ENCODE measurements around the gene MPZL2. TPM values are rescaled to one million over a fixed set of nuclear protein-coding genes. Genes with fewer than 3 reads are reported as not detected.

MPZL2 gene
- total RNA-seq, 2 experiments from 2014 or later = 15.8 to 17.8 TPM

DNA sequence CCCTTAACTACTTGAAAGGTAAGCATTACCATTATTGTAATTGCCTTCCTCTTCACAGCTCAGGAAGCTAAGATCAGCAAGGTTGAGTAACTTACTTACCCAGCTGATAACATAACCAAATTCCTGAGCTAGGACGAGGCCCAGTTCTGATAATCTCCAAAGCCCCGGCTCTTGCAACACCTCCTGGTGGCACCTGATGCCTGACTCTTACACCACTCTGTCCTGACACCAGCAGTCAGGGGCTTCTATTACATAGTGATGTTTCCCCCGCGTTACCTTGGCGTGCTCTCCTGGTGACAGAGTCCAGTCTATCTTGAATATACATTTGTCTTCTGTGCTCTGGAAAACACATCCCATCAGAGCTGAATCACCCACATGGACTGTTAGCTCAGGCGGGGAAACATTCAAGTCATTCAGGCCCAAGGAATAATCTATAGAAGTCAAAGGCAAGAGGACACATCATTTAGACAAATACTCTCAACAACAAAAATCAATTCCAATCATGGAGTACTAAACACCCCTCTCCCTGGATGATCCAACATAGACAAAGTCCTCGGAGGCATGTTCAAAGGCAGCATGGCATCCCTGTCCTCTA lies 51.9 kb downstream of the MPZL2 start:
- Mint-ChIP-seq H3K4me3 (no peak overlapping the region), H3K27me3 (no peaks in the 10 kb centered on the region), H3K9me3 (no peaks in the 10 kb centered on the region), H3K36me3 (peaks cover 66% of the 10 kb centered on the region), H3K27ac (peak overlapping the region; percentile 97), H3K4me1 (ENCODE audit: low read depth) (peaks cover 87% of the 10 kb centered on the region)
- no peak for DNase-seq
- CTCF ChIA-PET = interaction anchor here (0.7 to 2.7 kb wide), 3 partner anchors 10 to 83 kb away, joined by 3 to 9 read pairs (median 5); no protein-coding TSS in a partner anchor
- POLR2A ChIA-PET = interaction anchor here (0.6 to 2.5 kb wide), 5 partner anchors 10 to 48 kb away, joined by 3 to 9 read pairs (median 5); partner anchors contain the start of genes JAML and MPZL3
- intact Hi-C loops (cut with micrococcal nuclease) = no loop called here

DNA sequence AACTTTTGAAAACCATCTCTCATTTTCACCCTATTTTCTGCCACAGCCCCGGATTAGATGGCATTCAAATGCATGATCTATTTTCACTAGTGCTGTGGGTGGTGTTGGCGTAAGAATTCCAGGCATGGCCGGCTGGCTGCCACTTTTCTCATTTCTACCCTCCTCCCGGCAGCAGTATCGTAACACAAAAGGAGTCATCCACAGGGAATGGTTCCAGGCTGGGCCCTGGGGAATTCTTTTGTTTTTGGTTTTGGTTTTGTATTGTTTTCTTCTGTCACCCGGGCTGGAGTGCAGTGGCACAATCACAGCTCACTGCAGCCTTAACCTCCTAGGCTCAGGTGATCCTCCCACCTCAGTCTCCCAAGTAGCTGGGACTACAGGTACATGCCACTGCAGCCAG lies 53.1 kb downstream of the MPZL2 start:
- Mint-ChIP-seq H3K36me3 (peaks cover 77% of the 10 kb centered on the region), H3K4me3 (no peak overlapping the region), H3K27ac (peak overlapping the region; percentile 50), H3K27me3 (no peaks in the 10 kb centered on the region), H3K9me3 (no peaks in the 10 kb centered on the region), H3K4me1 (ENCODE audit: low read depth) (peaks cover 88% of the 10 kb centered on the region)
- POLR2A ChIA-PET = interaction anchor here (0.6 to 1.4 kb wide), 2 partner anchors 9 to 35 kb away, joined by 3 to 7 read pairs; no protein-coding TSS in a partner anchor
- CTCF ChIA-PET = interaction anchor here (0.7 to 2.7 kb wide), 4 partner anchors 9 to 84 kb away, joined by 3 to 9 read pairs (median 4); no protein-coding TSS in a partner anchor
- intact Hi-C loops (cut with micrococcal nuclease) = no loop called here
- DNase-seq = no peak

DNA sequence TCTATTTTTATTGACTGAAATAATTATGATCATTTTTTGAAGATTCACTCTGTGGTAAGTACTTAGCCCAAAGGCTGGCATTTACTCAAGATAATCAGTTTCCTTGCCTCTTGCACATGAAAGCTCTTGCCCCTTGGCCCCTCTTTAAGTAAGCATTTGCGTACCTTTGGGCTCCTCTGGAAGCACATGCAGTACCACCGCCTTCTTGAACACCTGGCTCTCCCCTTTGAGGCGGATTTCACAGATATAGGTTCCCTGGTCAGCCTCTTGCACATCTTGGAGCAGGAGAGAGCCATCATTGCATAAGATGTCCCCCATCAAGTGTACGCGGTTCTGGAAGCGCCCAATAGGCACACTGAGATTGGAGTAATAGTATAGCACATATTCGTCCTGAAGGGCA lies 53.8 kb downstream of the MPZL2 start:
- H3K27me3 Mint-ChIP-seq = no peaks in the 10 kb centered on the region
- no peak for DNase-seq
- intact Hi-C loops (cut with micrococcal nuclease) = no loop called here
- H3K4me3 Mint-ChIP-seq = no peak overlapping the region
- peaks cover 89% of the 10 kb centered on the region for H3K4me1 Mint-ChIP-seq (ENCODE audit: low read depth)
- H3K36me3 Mint-ChIP-seq = peaks cover 81% of the 10 kb centered on the region
- ChIA-PET CTCF (interaction anchor here (1.8 to 2.7 kb wide), 2 partner anchors 8 to 12 kb away, joined by 5 to 9 read pairs; no protein-coding TSS in a partner anchor), POLR2A (interaction anchor here (1.0 kb wide), 1 partner anchor 16 kb away, joined by 4 read pairs; no protein-coding TSS in a partner anchor)
- H3K27ac Mint-ChIP-seq = peak overlapping the region; percentile 38
- H3K9me3 Mint-ChIP-seq = no peaks in the 10 kb centered on the region

DNA sequence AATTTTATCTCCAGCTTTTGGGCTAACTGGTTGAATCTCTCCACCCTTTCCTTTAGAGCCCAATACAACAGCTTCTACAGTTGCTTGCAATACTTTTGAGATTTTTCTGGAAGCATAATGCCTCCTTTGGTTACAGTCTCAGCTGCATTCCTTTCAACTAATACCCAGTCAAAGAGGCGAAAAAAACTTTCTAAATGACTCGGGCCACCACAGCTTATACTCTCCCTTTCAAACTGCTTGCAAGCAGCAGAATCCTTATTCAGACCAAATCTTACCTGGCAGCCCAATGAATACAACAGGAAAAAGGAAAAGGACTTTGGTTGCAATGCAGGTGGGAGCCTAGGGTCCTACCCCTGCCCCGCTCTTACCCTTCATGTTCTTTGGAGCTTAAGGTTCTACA lies 55.1 kb downstream of the MPZL2 start:
- POLR2A ChIA-PET = interaction anchor here (1.0 kb wide), 1 partner anchor 24 kb away, joined by 3 read pairs; no protein-coding TSS in a partner anchor
- Mint-ChIP-seq H3K36me3 (peaks cover 78% of the 10 kb centered on the region), H3K27me3 (no peaks in the 10 kb centered on the region), H3K9me3 (no peaks in the 10 kb centered on the region), H3K4me1 (ENCODE audit: low read depth) (peaks cover 78% of the 10 kb centered on the region), H3K4me3 (no peak overlapping the region), H3K27ac (peak overlapping the region; percentile 63)
- intact Hi-C loops (cut with micrococcal nuclease) = no loop called here
- DNase-seq = no peak
- CTCF ChIA-PET = interaction anchor here (0.9 to 2.7 kb wide), 3 partner anchors 11 to 87 kb away, joined by 3 to 12 read pairs (median 4); no protein-coding TSS in a partner anchor

DNA sequence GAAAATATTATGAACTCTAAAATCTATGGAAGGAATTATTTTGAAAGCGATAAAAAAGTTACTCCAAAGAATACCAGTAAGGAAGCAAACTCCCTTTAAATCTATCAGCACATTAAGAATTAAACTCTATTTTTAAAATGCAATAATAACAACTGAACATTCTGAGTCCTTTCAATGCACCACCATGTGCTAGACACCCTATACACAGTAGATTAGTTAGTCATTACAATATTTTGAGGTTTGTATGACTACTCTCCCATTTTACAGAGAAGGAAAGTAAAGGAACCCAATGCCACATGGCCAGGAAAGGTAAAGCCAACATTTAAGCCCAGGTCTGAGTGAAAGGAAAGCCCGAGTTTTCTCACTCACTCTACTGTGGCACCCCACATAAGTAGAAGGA lies 57.0 kb downstream of the MPZL2 start:
- ChIA-PET CTCF (interaction anchor here (2.7 kb wide), 1 partner anchor 9 kb away, joined by 12 read pairs; no protein-coding TSS in a partner anchor), POLR2A (interaction anchor here (0.9 kb wide), 1 partner anchor 17 kb away, joined by 4 read pairs; the partner anchor contains the start of gene JAML)
- Mint-ChIP-seq H3K36me3 (peaks cover 59% of the 10 kb centered on the region), H3K27me3 (no peaks in the 10 kb centered on the region), H3K27ac (no peak overlapping the region), H3K9me3 (no peaks in the 10 kb centered on the region), H3K4me1 (ENCODE audit: low read depth) (peaks cover 58% of the 10 kb centered on the region), H3K4me3 (peak overlapping the region; percentile 15)
- DNase-seq = no peak
- intact Hi-C loops (cut with micrococcal nuclease) = no loop called here

DNA sequence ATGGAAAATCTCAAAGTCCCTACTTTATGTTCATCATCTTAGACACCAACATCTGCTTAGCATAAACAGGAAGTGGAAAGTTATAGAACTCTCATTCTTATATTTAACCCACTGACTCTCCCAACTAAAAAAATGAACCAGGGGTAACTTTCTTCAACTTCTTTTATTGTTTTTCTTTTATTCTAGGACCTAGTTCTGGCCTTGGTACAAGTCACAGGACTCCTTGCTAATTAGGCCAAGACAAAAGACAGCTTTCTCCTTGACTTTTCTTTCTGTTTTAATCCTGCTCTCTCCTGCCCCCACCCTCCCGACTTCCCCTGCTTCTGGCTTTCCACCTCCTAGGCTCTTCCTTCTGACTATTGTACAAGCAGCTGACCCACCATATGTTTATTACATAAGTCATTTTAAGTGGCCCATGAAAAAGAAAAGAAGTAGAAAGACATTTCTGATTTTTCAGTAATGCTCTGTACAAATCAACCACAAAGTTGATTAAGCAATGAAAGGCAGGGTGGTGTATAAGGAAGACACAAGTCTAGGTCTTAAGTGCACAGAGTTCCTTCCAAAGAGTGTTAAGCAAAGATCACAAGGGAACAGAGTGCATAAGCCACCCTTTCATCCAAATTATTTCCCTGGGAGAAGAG lies 57.6 kb downstream of the MPZL2 start:
- Mint-ChIP-seq H3K36me3 (peaks cover 53% of the 10 kb centered on the region), H3K27me3 (no peaks in the 10 kb centered on the region), H3K4me1 (ENCODE audit: low read depth) (peaks cover 53% of the 10 kb centered on the region), H3K4me3 (peak overlapping the region; percentile 22), H3K27ac (no peak overlapping the region), H3K9me3 (no peaks in the 10 kb centered on the region)
- intact Hi-C loops (cut with micrococcal nuclease) = loop anchor here (1.0 kb wide), 2 partner anchors 11 to 35 kb away; no protein-coding TSS in a partner anchor
- DNase-seq = no peak
- POLR2A ChIA-PET = interaction anchor here (0.7 to 5.1 kb wide), 3 partner anchors 10 to 45 kb away, joined by 3 to 83 read pairs (median 4); partner anchors contain the start of gene JAML
- CTCF ChIA-PET = interaction anchor here (0.8 kb wide), 1 partner anchor 16 kb away, joined by 3 read pairs; no protein-coding TSS in a partner anchor

DNA sequence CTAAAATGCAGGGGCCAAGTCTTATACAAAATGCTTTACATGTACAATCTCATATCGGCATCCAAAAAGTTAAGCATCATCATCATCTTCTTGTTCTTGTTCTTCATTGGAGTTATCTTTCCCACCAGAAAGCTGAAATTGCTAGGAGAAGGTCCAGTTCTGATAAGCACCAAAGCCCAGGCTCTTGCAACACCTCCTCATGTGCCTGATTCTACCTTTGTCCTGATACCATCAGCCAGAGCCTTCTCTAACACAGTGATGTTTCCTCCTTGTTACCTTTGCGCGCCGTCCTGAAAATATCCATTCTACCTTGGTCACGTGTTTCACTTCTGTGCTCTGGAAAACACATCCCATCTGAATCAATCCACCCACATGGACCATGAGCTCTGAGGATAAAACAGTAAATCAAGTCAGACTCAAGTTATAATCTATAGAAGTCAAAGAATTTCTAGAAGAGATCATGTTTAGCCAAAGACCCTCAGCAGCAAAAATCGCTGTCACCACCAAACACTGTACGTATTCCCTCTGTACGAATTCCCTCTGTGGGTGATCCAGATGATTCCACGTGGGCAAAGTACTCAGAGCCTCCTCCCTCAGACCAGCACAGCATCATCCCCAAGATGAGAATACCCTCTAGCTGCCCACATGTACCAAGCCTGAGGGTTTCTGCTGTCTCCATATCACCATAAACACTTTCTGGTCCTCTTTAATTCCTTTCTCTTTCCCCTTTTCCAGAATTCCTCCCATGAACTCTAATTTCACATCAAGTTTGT lies 58.3 kb downstream of the MPZL2 start:
- H3K9me3 Mint-ChIP-seq = no peaks in the 10 kb centered on the region
- no peak overlapping the region for H3K27ac Mint-ChIP-seq
- DNase-seq = no peak
- CTCF ChIA-PET = interaction anchor here (0.8 kb wide), 1 partner anchor 17 kb away, joined by 3 read pairs; no protein-coding TSS in a partner anchor
- no peaks in the 10 kb centered on the region for H3K27me3 Mint-ChIP-seq
- intact Hi-C loops (cut with micrococcal nuclease) = loop anchor here (1.0 kb wide), 2 partner anchors 12 to 36 kb away; no protein-coding TSS in a partner anchor
- POLR2A ChIA-PET = interaction anchor here (0.7 to 5.1 kb wide), 3 partner anchors 11 to 46 kb away, joined by 3 to 83 read pairs (median 4); partner anchors contain the start of gene JAML
- peaks cover 48% of the 10 kb centered on the region for H3K36me3 Mint-ChIP-seq
- H3K4me1 Mint-ChIP-seq (ENCODE audit: low read depth) = peaks cover 48% of the 10 kb centered on the region
- H3K4me3 Mint-ChIP-seq = peak overlapping the region; percentile 22

Other genes starting within 250 kb of the MPZL2 start
- not detected for gene TMPRSS4, start 187.2 kb downstream of the MPZL2 start, total RNA-seq
- under 1 TPM; 0.22 to 0.40 TPM for gene SMIM35, start 177.3 kb downstream of the MPZL2 start, total RNA-seq
- gene SCN4B, start 111.5 kb downstream of the MPZL2 start, total RNA-seq = under 1 TPM; 0.22 to 0.36 TPM
- gene SCN2B, start 87.7 kb downstream of the MPZL2 start, total RNA-seq = not detected
- 100 to 1,000 TPM; 155 to 163 TPM for gene JAML, start 39.3 kb downstream of the MPZL2 start, total RNA-seq
- gene MPZL3, start 11.9 kb downstream of the MPZL2 start, total RNA-seq = 10 to 100 TPM; 47.3 to 49.0 TPM
- 100 to 1,000 TPM; 476 to 488 TPM for gene CD3E, start 40.4 kb upstream of the MPZL2 start, total RNA-seq
- gene CD3D, start 78.4 kb upstream of the MPZL2 start, total RNA-seq = 100 to 1,000 TPM; 321 to 346 TPM
- 100 to 1,000 TPM; 137 to 138 TPM for gene CD3G, start 80.0 kb upstream of the MPZL2 start, total RNA-seq
- 10 to 100 TPM; 39.1 to 40.4 TPM for gene UBE4A, start 95.3 kb upstream of the MPZL2 start, total RNA-seq
- gene ATP5MG, start 137.3 kb upstream of the MPZL2 start, total RNA-seq = 100 to 1,000 TPM; 298 to 306 TPM
- gene KMT2A, start 172.2 kb upstream of the MPZL2 start, total RNA-seq = 10 to 100 TPM; 61.5 to 72.4 TPM